Measurements from ENCODE around the gene SHC3.

SHC3 gene

GRCh38 chr9:89173072-89173471 lies 5.5 kb downstream of the SHC3 start:
- no peak for DNase-seq
- TF ChIP-seq CTCF (IDR thresholded peaks at IDR 0.05; ENCODE audit: borderline replicate concordance, extremely low read depth, low read length, poor library complexity, severe bottlenecking) (no peak), EZH2 (IDR thresholded peaks at IDR 0.05; ENCODE audit: borderline replicate concordance, low read depth, low read length, severe bottlenecking) (no peak)
- no peak overlapping the region for H3K9ac ChIP-seq (ENCODE audit: low read depth, low read length)
- peaks cover 19% of the 10 kb centered on the region for H3K79me2 ChIP-seq (ENCODE audit: insufficient read depth, low read length)
- peaks cover 3% of the 10 kb centered on the region; the same call in 1 of the 2 replicates for H4K20me1 ChIP-seq (ENCODE audit: insufficient read depth, low read length)
- H3K36me3 ChIP-seq (ENCODE audit: insufficient read depth, low read length), result no peaks in the 10 kb centered on the region
- H3K27me3 ChIP-seq (ENCODE audit: insufficient read depth, low read length, poor library complexity), result no peaks in the 10 kb centered on the region
- H3K4me1 ChIP-seq (ENCODE audit: insufficient read depth, low read length), result peaks cover 31% of the 10 kb centered on the region
- H3K9me3 ChIP-seq (ENCODE audit: insufficient read depth, low read length, severe bottlenecking), result no peaks in the 10 kb centered on the region
- no peak for ATAC-seq (ENCODE audit: insufficient read depth, low read depth)
- H2AFZ ChIP-seq (ENCODE audit: low read depth, low read length), result no peak overlapping the region
- no peak overlapping the region for H3K27ac ChIP-seq (ENCODE audit: low read length)
- H3K4me3 ChIP-seq (ENCODE audit: low read depth in 1 of 2, low read length in 2 of 2), result no peak overlapping the region
- no peak overlapping the region for H3K4me2 ChIP-seq (ENCODE audit: insufficient read depth, low read length)

DNA sequence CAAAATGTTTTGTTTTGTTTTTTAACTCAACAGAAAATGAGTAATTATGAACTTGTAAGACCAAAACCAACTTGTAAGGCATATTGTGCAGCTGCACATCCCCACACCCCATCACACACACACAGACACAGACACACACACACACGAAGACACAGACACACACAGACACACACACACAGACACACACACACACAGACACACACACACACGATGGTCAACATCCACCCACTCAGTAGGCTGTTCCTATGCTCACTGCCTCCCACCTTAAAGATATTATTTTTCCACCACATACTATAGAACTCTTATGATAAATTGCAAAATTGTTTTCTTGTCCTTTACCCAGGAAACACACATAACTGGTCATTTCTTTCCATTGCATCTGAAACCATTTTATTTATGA lies 6.2 kb downstream of the SHC3 start:
- DNase-seq (no peak), ATAC-seq (ENCODE audit: insufficient read depth, low read depth) (no peak)

GRCh38 chr9:89171693-89172092 lies 6.9 kb downstream of the SHC3 start:
- Histone ChIP-seq H4K20me1 (ENCODE audit: insufficient read depth, low read length) (peaks cover 3% of the 10 kb centered on the region; the same call in 1 of the 2 replicates), H3K4me2 (ENCODE audit: insufficient read depth, low read length) (no peak overlapping the region), H3K9ac (ENCODE audit: low read depth, low read length) (no peak overlapping the region), H3K9me3 (ENCODE audit: insufficient read depth, low read length, severe bottlenecking) (no peaks in the 10 kb centered on the region), H3K27ac (ENCODE audit: low read length) (no peak overlapping the region), H3K4me3 (ENCODE audit: low read depth in 1 of 2, low read length in 2 of 2) (no peak overlapping the region), H3K36me3 (ENCODE audit: insufficient read depth, low read length) (no peaks in the 10 kb centered on the region), H3K79me2 (ENCODE audit: insufficient read depth, low read length) (peaks cover 7% of the 10 kb centered on the region; the same call in 1 of the 2 replicates), H2AFZ (ENCODE audit: low read depth, low read length) (no peak overlapping the region), H3K27me3 (ENCODE audit: insufficient read depth, low read length, poor library complexity) (no peaks in the 10 kb centered on the region), H3K4me1 (ENCODE audit: insufficient read depth, low read length) (peaks cover 18% of the 10 kb centered on the region)
- peak; percentile 31 for TF ChIP-seq CTCF (IDR thresholded peaks at IDR 0.05; ENCODE audit: borderline replicate concordance, extremely low read depth, low read length, poor library complexity, severe bottlenecking)
- no peak for TF ChIP-seq EZH2 (IDR thresholded peaks at IDR 0.05; ENCODE audit: borderline replicate concordance, low read depth, low read length, severe bottlenecking)
- ATAC-seq (ENCODE audit: insufficient read depth, low read depth) (0 out of 3 replicates have a peak, but pooled peaks have one; percentile 33), DNase-seq (no peak)

More for the DNA sequence above, 6.2 kb downstream of the SHC3 start:
- no peak overlapping the region for H3K27ac ChIP-seq (ENCODE audit: low read length)
- H3K4me1 ChIP-seq (ENCODE audit: insufficient read depth, low read length), result peaks cover 25% of the 10 kb centered on the region
- peaks cover 14% of the 10 kb centered on the region for H3K79me2 ChIP-seq (ENCODE audit: insufficient read depth, low read length)
- H3K4me3 ChIP-seq (ENCODE audit: low read depth in 1 of 2, low read length in 2 of 2), result no peak overlapping the region
- no peak for TF ChIP-seq CTCF (IDR thresholded peaks at IDR 0.05; ENCODE audit: borderline replicate concordance, extremely low read depth, low read length, poor library complexity, severe bottlenecking)
- no peak for TF ChIP-seq EZH2 (IDR thresholded peaks at IDR 0.05; ENCODE audit: borderline replicate concordance, low read depth, low read length, severe bottlenecking)
- no peak overlapping the region for H3K9ac ChIP-seq (ENCODE audit: low read depth, low read length)
- no peaks in the 10 kb centered on the region for H3K36me3 ChIP-seq (ENCODE audit: insufficient read depth, low read length)
- no peaks in the 10 kb centered on the region for H3K27me3 ChIP-seq (ENCODE audit: insufficient read depth, low read length, poor library complexity)
- no peaks in the 10 kb centered on the region for H3K9me3 ChIP-seq (ENCODE audit: insufficient read depth, low read length, severe bottlenecking)
- peaks cover 3% of the 10 kb centered on the region; the same call in 1 of the 2 replicates for H4K20me1 ChIP-seq (ENCODE audit: insufficient read depth, low read length)
- no peak overlapping the region for H2AFZ ChIP-seq (ENCODE audit: low read depth, low read length)
- no peak overlapping the region for H3K4me2 ChIP-seq (ENCODE audit: insufficient read depth, low read length)

All from DND-41 (cell line).